Fibroblast of skin of right quadriceps (primary cell): Measurements from ENCODE around the gene PDCL2.
"Not testable (repeated sequence)": the region's sequence is repeated elsewhere in the genome, so short reads cannot be mapped to it uniquely, and the experiment has no call there.

Experiments
- DNase-seq: peaks from one replicate; pipeline ENCODE4 v3.0.0-alpha.2; 2013

Gene PDCL2

GRCh38 chr4:55582773-55583172 lies 9.3 kb downstream of the PDCL2 start:
- not testable (repeated sequence) for DNase-seq

- no peak for DNase-seq
Measured at GRCh38 chr4:55578341-55579010, 13.6 kb downstream of the PDCL2 start.

- no peak for DNase-seq
Measured at GRCh38 chr4:55575513-55575912, 16.5 kb downstream of the PDCL2 start.

- DNase-seq = no peak
Measured at GRCh38 chr4:55574252-55574651, 17.8 kb downstream of the PDCL2 start.

- no peak for DNase-seq
Measured at GRCh38 chr4:55571806-55572205, 20.2 kb downstream of the PDCL2 start.

- no peak for DNase-seq
Measured at GRCh38 chr4:55568905-55569504, 23.0 kb downstream of the PDCL2 start.

GRCh38 chr4:55561889-55562288 lies 30.2 kb downstream of the PDCL2 start:
- DNase-seq = no peak

GRCh38 chr4:55560096-55560495 lies 31.9 kb downstream of the PDCL2 start:
- no peak for DNase-seq

GRCh38 chr4:55554453-55555030 lies 37.5 kb downstream of the PDCL2 start:
- peak; percentile 51 for DNase-seq

- peak; percentile 47 for DNase-seq
Measured at GRCh38 chr4:55553441-55554201, 38.4 kb downstream of the PDCL2 start.

GRCh38 chr4:55551964-55552363 lies 40.1 kb downstream of the PDCL2 start:
- DNase-seq = not testable (repeated sequence)

GRCh38 chr4:55549888-55550287 lies 42.2 kb downstream of the PDCL2 start:
- peak; percentile 90 for DNase-seq

- DNase-seq = no peak
Measured at GRCh38 chr4:55547918-55548317, 44.1 kb downstream of the PDCL2 start.

GRCh38 chr4:55547466-55547770 lies 44.6 kb downstream of the PDCL2 start:
- peak; percentile 62 for DNase-seq

GRCh38 chr4:55546756-55547465 lies 45.1 kb downstream of the PDCL2 start, which contains the start of gene CLOCK:
Gene CLOCK, minus strand, starts transcription at chr4:55546909. Its CDS starts 64,124 bp downstream, at chr4:55482785.
- peak; percentile 90 for DNase-seq

- no peak for DNase-seq
Measured at GRCh38 chr4:55546506-55546755, 45.6 kb downstream of the PDCL2 start.

- DNase-seq = peak; percentile 69
Measured at GRCh38 chr4:55545641-55546505, 46.2 kb downstream of the PDCL2 start.

GRCh38 chr4:55545151-55545550 lies 46.9 kb downstream of the PDCL2 start:
- peak; percentile 14 for DNase-seq

- peak; percentile 39 for DNase-seq
Measured at GRCh38 chr4:55543858-55544257, 48.2 kb downstream of the PDCL2 start.

- no peak for DNase-seq
Measured at GRCh38 chr4:55540271-55540670, 51.8 kb downstream of the PDCL2 start.

- DNase-seq = peak; percentile 14
Measured at GRCh38 chr4:55539658-55540057, 52.4 kb downstream of the PDCL2 start.

GRCh38 chr4:55538531-55538930 lies 53.5 kb downstream of the PDCL2 start:
- no peak for DNase-seq
